ENCODE results near the gene TCF25.
A peak's percentile ranks its signal among the peaks of the same experiment; 100 is the strongest.

TCF25 gene

DNA sequence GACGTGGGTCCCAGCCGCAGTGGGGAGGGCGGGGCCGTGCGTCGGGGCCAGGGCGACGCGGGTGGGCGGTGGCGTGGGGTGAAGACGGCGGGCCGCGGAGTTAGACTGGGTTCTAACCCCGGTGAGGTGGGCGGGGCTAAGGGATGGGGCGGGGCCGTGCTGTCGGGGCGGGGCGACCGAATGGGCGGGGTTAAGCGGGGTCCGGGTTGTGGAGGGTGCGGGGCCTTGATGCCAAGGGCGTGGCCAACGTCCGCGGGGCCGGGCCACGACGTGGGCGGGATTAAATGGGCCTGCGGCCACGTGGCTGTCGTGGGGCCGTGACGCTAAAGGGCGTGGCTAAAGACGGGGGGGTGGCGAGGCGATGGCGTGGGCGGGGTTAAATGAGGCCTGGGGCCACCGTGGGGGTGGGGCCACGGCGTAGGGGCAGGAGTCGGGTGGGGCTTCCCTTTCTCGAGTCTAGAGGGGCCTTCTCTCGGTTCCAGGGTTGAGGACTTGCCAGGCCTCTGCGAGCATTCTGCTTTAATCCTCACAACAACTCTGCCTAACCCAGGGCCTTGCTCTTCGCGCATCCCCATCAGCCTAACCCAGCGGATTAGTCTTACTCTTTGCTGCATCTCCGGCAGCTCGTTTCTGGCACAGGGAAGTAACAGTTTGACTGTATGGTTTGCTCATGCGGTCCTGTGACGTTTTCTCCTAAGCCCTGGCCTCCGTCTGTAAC, 739 bp downstream of the TCF25 start (continued):
- TF ChIP-seq, protein P1, sequence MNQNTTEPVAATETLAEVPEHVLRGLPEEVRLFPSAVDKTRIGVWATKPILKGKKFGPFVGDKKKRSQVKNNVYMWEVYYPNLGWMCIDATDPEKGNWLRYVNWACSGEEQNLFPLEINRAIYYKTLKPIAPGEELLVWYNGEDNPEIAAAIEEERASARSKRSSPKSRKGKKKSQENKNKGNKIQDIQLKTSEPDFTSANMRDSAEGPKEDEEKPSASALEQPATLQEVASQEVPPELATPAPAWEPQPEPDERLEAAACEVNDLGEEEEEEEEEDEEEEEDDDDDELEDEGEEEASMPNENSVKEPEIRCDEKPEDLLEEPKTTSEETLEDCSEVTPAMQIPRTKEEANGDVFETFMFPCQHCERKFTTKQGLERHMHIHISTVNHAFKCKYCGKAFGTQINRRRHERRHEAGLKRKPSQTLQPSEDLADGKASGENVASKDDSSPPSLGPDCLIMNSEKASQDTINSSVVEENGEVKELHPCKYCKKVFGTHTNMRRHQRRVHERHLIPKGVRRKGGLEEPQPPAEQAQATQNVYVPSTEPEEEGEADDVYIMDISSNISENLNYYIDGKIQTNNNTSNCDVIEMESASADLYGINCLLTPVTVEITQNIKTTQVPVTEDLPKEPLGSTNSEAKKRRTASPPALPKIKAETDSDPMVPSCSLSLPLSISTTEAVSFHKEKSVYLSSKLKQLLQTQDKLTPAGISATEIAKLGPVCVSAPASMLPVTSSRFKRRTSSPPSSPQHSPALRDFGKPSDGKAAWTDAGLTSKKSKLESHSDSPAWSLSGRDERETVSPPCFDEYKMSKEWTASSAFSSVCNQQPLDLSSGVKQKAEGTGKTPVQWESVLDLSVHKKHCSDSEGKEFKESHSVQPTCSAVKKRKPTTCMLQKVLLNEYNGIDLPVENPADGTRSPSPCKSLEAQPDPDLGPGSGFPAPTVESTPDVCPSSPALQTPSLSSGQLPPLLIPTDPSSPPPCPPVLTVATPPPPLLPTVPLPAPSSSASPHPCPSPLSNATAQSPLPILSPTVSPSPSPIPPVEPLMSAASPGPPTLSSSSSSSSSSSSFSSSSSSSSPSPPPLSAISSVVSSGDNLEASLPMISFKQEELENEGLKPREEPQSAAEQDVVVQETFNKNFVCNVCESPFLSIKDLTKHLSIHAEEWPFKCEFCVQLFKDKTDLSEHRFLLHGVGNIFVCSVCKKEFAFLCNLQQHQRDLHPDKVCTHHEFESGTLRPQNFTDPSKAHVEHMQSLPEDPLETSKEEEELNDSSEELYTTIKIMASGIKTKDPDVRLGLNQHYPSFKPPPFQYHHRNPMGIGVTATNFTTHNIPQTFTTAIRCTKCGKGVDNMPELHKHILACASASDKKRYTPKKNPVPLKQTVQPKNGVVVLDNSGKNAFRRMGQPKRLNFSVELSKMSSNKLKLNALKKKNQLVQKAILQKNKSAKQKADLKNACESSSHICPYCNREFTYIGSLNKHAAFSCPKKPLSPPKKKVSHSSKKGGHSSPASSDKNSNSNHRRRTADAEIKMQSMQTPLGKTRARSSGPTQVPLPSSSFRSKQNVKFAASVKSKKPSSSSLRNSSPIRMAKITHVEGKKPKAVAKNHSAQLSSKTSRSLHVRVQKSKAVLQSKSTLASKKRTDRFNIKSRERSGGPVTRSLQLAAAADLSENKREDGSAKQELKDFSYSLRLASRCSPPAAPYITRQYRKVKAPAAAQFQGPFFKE (tag by site-specific recombination; IDR thresholded peaks at IDR 0.05; ENCODE audit: borderline replicate concordance), result no peak
- TF ChIP-seq ZNF423 (tag by site-specific recombination; IDR thresholded peaks at IDR 0.05) (no peak), ZNF514 (tag by site-specific recombination; IDR thresholded peaks at IDR 0.05) (no peak), SP2 (tag by site-specific recombination; IDR thresholded peaks at IDR 0.05) (peak; percentile 85), ZNF211 (tag by site-specific recombination; IDR thresholded peaks at IDR 0.05; ENCODE audit: low read depth) (no peak), KLF16 (tag by site-specific recombination; IDR thresholded peaks at IDR 0.05) (peak; percentile 60; the same call in 1 of the 2 replicates), ZNF169 (tag by site-specific recombination; IDR thresholded peaks at IDR 0.05) (no peak), MZF1 (tag by site-specific recombination; IDR thresholded peaks at IDR 0.05; ENCODE audit: borderline replicate concordance) (no peak), REPIN1 (tag by site-specific recombination; IDR thresholded peaks at IDR 0.05; ENCODE audit: low read depth) (no peak), ZNF311 (tag by site-specific recombination; IDR thresholded peaks at IDR 0.05; ENCODE audit: borderline replicate concordance) (no peak), ZNF132 (tag by site-specific recombination; IDR thresholded peaks at IDR 0.05; ENCODE audit: borderline replicate concordance) (no peak), ZNF707 (tag by site-specific recombination; IDR thresholded peaks at IDR 0.05) (no peak), ZNF626 (tag by site-specific recombination; IDR thresholded peaks at IDR 0.05) (no peak), ZNF274 (IDR thresholded peaks at IDR 0.05; ENCODE audit: low read length) (no peak), ZNF274 (tag by site-specific recombination; IDR thresholded peaks at IDR 0.05; ENCODE audit: borderline replicate concordance) (no peak), ZNF548 (tag by site-specific recombination; IDR thresholded peaks at IDR 0.05) (no peak), ZBTB21 (tag by site-specific recombination; IDR thresholded peaks at IDR 0.05) (peak; percentile 28; the same call in 1 of the 2 replicates), ZNF214 (tag by site-specific recombination; IDR thresholded peaks at IDR 0.05; ENCODE audit: borderline replicate concordance) (no peak), ZNF155 (tag by site-specific recombination; IDR thresholded peaks at IDR 0.05) (no peak)
- TF ChIP-seq, protein P2, sequence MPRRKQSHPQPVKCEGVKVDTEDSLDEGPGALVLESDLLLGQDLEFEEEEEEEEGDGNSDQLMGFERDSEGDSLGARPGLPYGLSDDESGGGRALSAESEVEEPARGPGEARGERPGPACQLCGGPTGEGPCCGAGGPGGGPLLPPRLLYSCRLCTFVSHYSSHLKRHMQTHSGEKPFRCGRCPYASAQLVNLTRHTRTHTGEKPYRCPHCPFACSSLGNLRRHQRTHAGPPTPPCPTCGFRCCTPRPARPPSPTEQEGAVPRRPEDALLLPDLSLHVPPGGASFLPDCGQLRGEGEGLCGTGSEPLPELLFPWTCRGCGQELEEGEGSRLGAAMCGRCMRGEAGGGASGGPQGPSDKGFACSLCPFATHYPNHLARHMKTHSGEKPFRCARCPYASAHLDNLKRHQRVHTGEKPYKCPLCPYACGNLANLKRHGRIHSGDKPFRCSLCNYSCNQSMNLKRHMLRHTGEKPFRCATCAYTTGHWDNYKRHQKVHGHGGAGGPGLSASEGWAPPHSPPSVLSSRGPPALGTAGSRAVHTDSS (tag by site-specific recombination; IDR thresholded peaks at IDR 0.05), result no peak
- TF ChIP-seq, protein P3, sequence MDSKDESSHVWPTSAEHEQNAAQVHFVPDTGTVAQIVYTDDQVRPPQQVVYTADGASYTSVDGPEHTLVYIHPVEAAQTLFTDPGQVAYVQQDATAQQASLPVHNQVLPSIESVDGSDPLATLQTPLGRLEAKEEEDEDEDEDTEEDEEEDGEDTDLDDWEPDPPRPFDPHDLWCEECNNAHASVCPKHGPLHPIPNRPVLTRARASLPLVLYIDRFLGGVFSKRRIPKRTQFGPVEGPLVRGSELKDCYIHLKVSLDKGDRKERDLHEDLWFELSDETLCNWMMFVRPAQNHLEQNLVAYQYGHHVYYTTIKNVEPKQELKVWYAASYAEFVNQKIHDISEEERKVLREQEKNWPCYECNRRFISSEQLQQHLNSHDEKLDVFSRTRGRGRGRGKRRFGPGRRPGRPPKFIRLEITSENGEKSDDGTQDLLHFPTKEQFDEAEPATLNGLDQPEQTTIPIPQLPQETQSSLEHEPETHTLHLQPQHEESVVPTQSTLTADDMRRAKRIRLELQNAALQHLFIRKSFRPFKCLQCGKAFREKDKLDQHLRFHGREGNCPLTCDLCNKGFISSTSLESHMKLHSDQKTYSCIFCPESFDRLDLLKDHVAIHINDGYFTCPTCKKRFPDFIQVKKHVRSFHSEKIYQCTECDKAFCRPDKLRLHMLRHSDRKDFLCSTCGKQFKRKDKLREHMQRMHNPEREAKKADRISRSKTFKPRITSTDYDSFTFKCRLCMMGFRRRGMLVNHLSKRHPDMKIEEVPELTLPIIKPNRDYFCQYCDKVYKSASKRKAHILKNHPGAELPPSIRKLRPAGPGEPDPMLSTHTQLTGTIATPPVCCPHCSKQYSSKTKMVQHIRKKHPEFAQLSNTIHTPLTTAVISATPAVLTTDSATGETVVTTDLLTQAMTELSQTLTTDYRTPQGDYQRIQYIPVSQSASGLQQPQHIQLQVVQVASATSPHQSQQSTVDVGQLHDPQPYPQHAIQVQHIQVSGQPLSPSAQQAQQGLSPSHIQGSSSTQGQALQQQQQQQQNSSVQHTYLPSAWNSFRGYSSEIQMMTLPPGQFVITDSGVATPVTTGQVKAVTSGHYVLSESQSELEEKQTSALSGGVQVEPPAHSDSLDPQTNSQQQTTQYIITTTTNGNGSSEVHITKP (tag by site-specific recombination; IDR thresholded peaks at IDR 0.05), result peak; percentile 29
- TF ChIP-seq, protein P4, sequence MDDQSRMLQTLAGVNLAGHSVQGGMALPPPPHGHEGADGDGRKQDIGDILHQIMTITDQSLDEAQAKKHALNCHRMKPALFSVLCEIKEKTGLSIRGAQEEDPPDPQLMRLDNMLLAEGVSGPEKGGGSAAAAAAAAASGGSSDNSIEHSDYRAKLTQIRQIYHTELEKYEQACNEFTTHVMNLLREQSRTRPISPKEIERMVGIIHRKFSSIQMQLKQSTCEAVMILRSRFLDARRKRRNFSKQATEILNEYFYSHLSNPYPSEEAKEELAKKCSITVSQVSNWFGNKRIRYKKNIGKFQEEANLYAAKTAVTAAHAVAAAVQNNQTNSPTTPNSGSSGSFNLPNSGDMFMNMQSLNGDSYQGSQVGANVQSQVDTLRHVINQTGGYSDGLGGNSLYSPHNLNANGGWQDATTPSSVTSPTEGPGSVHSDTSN (CRISPR knock-in tag; IDR thresholded peaks at IDR 0.05), result no peak
- TF ChIP-seq, protein P5, sequence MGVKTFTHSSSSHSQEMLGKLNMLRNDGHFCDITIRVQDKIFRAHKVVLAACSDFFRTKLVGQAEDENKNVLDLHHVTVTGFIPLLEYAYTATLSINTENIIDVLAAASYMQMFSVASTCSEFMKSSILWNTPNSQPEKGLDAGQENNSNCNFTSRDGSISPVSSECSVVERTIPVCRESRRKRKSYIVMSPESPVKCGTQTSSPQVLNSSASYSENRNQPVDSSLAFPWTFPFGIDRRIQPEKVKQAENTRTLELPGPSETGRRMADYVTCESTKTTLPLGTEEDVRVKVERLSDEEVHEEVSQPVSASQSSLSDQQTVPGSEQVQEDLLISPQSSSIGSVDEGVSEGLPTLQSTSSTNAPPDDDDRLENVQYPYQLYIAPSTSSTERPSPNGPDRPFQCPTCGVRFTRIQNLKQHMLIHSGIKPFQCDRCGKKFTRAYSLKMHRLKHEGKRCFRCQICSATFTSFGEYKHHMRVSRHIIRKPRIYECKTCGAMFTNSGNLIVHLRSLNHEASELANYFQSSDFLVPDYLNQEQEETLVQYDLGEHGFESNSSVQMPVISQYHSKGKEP (tag by site-specific recombination; IDR thresholded peaks at IDR 0.05), result no peak
- TF ChIP-seq, protein P6, sequence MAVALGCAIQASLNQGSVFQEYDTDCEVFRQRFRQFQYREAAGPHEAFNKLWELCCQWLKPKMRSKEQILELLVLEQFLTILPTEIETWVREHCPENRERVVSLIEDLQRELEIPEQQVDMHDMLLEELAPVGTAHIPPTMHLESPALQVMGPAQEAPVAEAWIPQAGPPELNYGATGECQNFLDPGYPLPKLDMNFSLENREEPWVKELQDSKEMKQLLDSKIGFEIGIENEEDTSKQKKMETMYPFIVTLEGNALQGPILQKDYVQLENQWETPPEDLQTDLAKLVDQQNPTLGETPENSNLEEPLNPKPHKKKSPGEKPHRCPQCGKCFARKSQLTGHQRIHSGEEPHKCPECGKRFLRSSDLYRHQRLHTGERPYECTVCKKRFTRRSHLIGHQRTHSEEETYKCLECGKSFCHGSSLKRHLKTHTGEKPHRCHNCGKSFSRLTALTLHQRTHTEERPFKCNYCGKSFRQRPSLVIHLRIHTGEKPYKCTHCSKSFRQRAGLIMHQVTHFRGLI (tag by site-specific recombination; IDR thresholded peaks at IDR 0.05), result 0 out of 2 replicates have a peak, but pooled peaks have one; percentile 23

All from HEK293 (cell line).